ENCODE measurements around the gene KCNQ1OT1.

Gene KCNQ1OT1

DNA sequence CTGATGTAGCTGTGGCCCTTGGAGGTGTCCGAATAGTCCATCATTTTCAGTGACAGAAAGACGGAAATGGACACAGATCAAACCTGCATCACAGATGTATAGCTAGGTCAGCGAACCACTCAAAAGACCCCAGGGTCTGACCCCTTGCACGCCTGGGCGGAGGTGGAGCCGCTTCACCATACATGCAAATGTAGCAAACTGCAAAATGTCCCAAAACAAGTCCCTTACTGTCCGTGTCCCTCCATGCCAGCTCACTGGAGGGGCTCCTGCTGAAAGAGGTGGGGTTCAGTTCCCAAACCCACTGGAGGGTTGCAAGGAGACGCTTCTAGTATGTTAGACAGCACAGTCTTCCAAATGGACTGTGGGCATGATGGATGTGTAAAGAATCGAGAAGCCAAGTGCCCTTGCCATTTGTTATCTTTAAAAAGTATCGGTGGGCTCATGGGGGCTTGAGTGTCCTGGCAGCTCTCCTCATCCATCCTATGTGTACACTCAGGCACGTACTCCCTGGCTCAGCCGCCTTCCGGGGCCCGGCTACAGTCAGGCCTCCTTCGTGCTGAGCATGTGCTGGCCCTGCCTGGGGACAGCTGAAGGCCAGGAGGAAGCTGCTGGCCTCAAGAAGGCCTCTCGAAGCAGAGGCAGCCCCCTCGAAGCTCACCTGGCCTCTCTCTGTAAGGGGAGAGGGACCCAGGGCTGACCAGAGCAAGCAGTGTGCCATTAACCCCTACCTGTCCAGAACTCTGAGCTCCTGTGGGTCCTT is 20.2 kb upstream of the KCNQ1OT1 start:
- DNase-seq, result no peak

- DNase-seq, result no peak
These were observed 19.1 kb upstream of the KCNQ1OT1 start for GRCh38 chr11:2718817-2719438.

DNA sequence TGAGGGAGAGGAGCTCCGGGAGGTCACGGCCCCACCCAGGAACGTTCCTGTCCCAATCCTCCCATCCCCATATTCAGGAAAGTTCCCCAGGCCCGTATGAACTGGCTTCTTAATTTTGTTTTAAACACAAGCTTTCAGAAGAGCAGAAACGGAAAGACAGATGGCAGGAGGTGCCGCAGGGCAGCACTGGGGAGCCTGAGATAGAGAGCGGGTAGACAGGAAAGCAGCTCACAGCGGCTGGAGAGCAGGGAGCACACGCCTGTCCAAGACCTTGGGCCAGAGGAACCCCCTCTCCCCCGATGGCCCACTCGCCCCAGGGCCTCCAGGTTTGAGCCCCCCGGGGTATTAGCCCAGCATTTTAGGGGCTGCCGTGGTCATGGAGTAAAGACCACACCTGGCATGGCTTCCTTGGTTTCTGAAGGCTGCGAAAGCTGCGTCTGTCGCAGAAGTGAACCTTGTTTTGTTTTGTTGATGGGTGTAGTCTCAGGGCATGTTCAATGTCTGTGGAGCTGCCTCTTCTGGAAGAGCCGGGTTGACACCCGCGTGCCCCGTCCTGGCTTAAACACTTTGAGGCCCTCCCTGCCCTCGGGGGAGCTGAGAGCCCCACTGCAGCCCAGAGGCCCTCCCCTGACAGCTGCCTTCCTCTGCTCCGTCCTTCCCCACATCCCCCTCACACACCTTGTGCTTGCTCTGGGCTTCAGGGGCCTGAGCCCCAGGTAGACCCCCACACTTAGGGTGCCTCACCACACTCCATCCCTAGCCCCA is 17.9 kb upstream of the KCNQ1OT1 start:
- no peak for DNase-seq

- no peak for DNase-seq
These were observed 16.7 kb upstream of the KCNQ1OT1 start for GRCh38 chr11:2716376-2717095.

GRCh38 chr11:2715716-2716350 is 16.0 kb upstream of the KCNQ1OT1 start:
- DNase-seq, result no peak

GRCh38 chr11:2714871-2715270 is 15.1 kb upstream of the KCNQ1OT1 start:
- DNase-seq, result no peak

- DNase-seq, result no peak
These were observed 14.6 kb upstream of the KCNQ1OT1 start for GRCh38 chr11:2714463-2714800.

GRCh38 chr11:2713661-2714462 is 14.1 kb upstream of the KCNQ1OT1 start:
- no peak for DNase-seq

- no peak for DNase-seq
These were observed 13.3 kb upstream of the KCNQ1OT1 start for GRCh38 chr11:2713094-2713493.

GRCh38 chr11:2711161-2711560 is 11.4 kb upstream of the KCNQ1OT1 start:
- no peak for DNase-seq

GRCh38 chr11:2709429-2709828 is 9.6 kb upstream of the KCNQ1OT1 start:
- DNase-seq, result no peak

DNA sequence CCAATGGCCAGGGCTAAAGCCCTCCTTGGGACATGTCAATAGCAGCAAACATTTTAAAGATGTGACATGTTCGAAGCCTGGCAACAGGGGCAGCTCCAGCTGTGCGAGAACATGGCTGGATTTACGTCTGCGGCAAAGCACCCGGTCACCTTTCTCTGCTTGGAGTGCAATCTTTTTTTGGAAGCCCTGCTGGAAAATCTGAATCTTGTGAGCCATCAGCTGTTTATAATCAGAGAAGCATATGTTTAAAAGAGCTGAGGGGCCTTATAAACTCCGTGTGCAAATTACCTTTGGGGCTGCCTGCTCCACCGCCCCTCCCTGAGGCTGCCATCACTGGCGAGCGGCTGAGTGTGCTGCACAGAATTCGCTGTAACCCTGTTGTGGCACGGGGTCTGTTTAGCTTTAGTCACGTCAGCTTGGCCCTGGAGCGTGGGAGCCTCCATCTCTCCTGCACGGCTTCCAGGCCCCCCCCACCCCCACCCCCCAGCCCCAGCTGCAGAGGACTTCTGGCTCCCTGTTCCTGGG is 9.0 kb upstream of the KCNQ1OT1 start:
- no peak for DNase-seq

DNA sequence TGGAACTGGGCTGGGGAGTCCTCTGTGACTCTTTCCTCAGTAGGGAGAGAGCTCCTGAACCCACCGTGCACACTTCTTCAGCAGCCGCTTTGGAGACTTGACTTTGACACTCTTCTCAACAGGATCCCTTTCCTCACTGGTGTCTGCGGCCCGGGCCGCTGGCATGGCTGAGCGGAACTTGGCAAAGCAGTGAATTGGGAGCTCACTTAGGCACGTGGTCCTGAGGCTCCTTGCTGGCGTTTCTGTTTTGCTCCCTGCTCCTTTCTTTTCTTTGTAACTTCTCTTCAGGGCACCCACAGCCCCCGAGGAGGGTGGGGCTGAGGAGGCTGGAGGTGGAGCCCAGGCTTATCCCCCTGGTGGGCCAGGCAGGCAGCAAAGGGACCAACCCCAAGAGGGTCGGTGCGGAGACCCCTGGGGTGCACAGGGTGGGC is 8.4 kb upstream of the KCNQ1OT1 start:
- no peak for DNase-seq

DNA sequence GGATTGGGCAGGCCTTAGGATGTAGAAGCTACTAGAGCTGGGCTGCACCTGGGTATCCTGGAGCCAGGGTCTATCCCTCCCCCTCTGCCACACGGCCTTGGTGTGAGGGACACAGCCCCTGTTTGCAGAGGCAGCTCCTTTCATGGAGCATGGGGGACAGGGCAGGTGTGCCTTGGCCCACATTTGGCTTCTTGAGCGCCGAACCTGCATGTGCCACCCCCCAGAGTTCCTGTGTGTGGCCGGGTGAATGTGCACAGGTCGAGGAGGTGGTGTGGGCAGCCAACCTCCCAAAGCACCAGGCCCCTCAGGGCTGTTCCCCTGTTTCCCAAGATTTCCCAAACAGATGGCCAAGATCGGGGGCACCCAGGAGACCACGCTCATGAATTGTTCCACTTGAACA is 7.9 kb upstream of the KCNQ1OT1 start:
- no peak for DNase-seq

DNA sequence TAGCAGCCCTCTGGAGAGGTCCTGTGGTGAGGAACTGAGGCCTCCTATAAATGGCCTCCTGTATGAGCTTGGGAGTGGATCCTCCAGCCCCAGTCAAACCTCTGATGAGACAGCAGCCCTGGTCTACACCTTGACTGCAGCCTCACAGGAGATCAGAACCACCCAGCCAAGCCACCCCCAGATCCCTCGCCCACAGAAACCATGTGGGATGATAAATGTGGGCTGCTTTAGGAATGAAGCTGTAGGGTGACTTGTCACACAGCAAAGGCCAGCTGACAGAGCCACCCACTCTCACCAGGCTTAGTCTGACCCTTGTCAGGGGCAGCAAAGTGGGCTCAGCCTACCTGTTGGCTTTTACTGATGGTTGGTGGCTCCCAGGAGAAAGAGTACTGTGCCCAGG is 6.5 kb upstream of the KCNQ1OT1 start:
- no peak for DNase-seq

DNA sequence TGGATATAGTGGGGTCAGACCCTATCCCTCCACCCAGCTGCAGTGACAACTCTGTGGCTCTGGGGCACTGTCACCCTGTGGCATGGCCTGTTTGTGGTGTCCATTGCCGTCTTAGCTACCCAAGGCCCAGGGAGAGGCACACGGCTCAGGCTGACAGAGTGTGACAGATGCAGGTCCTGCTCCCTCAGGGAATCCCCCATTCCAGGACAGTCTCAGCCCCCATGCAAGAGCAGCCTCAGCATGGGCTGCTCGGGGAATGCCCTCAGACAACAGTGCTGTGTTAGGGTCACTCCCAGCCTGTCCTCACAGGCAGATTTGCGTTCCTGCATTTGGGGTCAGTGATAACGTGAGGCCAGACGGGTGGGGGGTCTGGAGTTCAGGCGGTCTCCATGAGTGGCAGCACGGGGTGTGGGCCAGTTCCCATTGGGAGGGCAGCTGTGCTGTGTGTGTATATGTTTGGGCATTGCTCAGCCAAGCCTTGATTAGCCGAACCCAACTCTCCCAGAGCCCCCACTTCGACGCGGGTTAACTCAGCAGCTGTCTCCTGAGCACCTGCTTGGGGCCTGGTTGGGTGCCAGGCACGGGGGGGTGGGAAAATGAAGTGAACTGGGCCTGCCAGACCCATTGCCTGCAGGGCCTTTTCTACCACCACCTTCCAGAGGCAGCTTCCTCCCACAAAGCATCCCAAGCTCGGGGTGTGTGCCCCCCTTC is 5.3 kb upstream of the KCNQ1OT1 start:
- DNase-seq, result no peak

GRCh38 chr11:2704356-2704755 is 4.6 kb upstream of the KCNQ1OT1 start:
- DNase-seq, result no peak

GRCh38 chr11:2703363-2704141 is 3.8 kb upstream of the KCNQ1OT1 start:
- DNase-seq, result no peak

- DNase-seq, result no peak
These were observed 3.1 kb upstream of the KCNQ1OT1 start for GRCh38 chr11:2702771-2703362.

GRCh38 chr11:2701898-2702434 is 2.2 kb upstream of the KCNQ1OT1 start:
- DNase-seq, result no peak
